CD4-positive, alpha-beta T cell treated with Interleukin-17A for 4 hours (primary cell): ENCODE results near the gene MID1.
"Not testable (repeated sequence)": the region's sequence is repeated elsewhere in the genome, so short reads cannot be mapped to it uniquely, and the experiment has no call there.

ENCODE experiments used
- DNase-seq: peaks from one replicate; pipeline ENCODE4 v3.0.0-alpha.2; 2020; ENCODE audit warnings: mixed read lengths

MID1 gene

GRCh38 chrX:10617186-10617998 is 3.0 kb downstream of the MID1 start:
- DNase-seq = no peak

DNA sequence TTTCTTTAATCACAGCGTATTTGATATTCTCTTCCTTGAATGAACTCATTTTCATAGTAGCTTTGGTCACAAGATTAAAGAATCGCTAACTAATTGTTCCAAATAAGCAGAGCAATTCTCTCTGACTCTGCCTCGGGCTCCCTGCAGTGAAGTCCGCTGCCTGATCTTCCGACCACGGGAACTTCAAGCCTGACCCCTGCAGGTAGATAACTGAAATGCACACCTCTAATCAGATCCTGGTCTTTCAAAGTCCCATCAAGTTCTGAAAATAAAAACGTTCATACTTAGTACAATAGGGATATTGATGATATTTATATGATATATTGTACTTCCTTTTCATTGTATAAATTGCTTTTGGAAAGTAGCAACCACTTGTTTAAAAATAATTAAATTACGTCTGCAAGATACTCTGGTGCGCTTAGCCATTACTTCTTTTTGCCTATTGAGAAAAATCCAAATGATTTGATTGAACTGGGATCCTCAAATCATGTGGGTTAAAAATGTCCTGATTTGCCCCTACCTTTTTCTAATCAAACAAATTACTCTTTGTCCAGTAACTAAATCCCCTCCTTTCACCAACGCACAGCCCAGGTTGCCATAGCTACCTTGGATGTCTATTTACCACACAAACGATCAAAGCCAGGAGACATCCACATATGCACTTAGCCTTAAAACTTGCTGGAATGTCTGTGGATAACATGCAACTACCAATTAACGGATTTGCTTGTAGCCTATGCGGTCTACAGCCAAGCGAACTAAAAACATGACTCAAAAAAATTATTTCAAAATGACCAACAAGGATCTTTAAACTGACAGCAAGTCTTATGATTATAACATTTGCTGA is 4.2 kb downstream of the MID1 start:
- no peak for DNase-seq

DNA sequence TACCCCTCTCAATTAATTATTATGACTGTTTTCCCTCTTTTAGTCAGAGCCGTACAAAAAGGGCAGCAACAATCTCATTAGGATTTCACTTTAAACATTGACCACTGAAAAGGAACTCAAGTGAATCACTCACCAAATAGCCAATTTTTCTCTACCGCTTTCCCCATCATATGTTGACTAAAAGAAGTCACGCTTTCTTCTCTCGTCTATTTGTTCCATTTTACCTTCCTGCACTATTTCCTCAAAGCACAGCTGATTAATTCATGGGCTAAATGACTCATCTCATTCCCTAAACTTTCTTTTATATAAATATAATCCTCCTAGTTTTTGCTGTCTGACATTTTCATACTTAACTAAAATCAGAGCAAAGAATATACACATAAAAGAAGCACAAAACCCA is 8.2 kb downstream of the MID1 start:
- DNase-seq = no peak

DNA sequence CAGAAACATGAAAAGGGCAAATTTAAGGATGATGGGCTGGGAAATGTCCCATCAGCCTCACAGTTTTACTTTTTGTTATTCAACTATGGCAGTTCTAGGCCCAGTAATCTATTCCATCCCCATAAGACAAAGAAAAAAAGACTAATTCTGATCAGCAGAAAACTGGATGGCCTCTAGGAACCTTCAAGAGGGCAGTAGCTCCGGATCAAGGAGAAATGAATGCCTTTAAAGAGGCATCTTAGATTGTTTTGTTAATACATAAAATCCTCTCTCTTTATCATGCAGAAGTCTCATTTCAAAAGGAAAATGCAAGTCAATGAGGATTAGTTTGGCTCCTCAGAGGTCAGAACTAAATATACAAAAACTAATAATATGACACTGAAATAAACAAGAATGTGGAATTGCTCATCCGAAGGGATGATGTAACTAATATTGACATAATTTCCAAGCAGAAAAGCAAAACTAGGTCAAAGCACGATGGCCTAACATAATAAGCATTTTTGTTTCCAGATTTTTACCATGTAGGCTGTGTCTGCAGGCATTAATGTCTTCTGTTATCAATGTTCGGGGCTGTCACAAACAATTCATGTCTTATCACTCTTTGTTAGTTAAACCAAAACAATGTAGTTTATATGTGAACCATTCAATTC is 8.8 kb downstream of the MID1 start:
- DNase-seq = no peak

DNA sequence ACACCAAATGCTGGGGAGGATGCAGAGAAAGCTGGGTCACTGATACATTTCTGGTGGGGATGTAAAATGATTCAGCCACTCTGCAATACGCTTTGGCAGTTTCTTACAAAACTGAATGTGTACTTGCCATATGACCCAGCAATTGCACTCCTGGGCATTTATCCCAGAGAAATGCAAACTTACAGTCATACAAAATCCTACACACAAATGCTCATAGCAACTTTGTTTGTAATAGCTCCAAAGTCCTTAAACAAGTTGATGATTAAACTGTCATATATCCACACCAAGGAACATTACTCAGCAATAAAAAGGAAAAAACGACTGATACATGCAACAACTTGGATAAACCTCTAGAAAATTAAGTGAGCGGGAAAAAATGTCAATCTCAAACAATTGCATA is 12.3 kb downstream of the MID1 start:
- DNase-seq = no peak

DNA sequence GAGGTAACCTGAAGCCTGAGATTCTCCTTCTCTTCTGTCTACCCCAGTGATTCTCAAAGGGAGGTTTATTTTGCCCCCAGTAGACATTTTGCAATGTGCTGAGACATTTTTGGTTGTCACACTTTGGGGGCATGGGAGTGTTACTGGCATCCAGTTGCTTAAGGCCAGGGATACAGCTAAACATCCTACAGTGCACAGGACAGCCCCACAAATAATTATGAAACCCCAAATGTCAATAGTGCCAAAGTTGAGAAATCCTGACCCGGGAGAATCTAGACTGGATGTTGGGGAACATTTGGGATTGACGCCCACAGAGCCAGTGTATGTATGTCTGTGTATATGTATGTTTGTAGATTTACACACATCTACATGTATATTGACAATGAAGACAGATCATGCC is 13.2 kb downstream of the MID1 start:
- no peak for DNase-seq

GRCh38 chrX:10603612-10604011 is 16.8 kb downstream of the MID1 start:
- no peak for DNase-seq

DNA sequence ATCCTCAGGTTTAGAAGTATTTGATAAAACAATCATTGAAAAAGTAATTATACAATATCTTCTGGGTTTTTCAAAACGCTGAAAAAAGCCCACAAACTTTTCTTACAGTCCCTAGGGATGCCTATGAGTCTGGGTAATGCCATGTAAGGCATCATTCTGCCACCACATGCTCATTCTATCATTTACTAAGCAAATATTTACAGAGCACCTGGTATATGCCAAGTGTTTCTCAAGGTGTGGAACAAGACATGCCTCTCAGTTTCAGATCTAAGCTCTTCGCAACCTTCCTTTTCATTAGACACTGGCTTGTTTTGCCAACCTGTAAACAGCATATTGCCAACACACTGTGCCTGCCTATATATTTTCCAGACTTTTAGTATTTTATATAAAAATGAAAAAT is 17.7 kb downstream of the MID1 start:
- no peak for DNase-seq

- no peak for DNase-seq
Observed at GRCh38 chrX:10600479-10600878, 19.9 kb downstream of the MID1 start.

GRCh38 chrX:10598540-10598939 is 21.8 kb downstream of the MID1 start:
- no peak for DNase-seq

- DNase-seq = no peak
Observed at GRCh38 chrX:10597871-10598270, 22.5 kb downstream of the MID1 start.

GRCh38 chrX:10591363-10592335 is 28.7 kb downstream of the MID1 start:
- no peak for DNase-seq

DNA sequence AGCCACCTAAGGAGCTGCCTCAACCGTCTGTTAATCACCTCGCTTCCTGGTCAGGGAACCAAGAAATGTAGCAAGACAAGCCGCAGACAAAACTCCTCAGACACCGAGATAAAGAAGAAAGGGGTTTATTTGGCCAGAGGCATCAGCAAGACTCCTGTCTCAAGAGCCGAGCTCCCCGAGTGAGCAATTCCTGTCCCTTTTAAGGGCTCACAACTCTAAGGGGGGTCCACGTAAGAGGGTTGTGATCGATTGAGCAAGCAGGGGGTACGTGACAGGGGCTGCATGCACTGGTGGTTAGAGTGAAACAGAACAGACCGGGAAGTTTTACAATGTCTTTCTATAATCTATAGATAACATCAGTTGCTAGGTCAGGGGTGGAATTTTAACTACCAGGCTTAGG is 30.6 kb downstream of the MID1 start:
- DNase-seq = not testable (repeated sequence)

DNA sequence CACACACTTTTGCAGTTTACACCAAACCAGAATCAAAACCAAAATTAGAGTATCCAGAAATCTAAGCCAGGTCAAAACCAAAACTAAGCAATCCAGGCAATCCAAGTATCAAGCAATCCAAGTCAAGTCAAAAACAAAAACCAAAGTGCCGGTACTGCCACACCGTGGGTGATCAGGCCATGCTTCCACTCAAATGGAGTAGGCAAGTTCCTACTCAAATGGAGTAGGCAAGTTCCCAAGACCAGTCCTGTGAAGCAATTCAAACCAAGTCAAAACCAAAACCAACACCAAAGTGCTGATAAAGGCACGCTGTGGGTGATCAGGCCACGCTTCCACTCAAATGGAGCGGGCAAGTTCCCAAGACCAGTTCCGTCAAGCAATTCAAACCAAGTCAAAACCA is 31.3 kb downstream of the MID1 start:
- DNase-seq = no peak

- DNase-seq = not testable (repeated sequence)
Observed at GRCh38 chrX:10584882-10585281, 35.5 kb downstream of the MID1 start.

GRCh38 chrX:10582945-10583344 is 37.4 kb downstream of the MID1 start:
- no peak for DNase-seq

- DNase-seq = no peak
Observed at GRCh38 chrX:10582215-10582733, 38.1 kb downstream of the MID1 start.

DNA sequence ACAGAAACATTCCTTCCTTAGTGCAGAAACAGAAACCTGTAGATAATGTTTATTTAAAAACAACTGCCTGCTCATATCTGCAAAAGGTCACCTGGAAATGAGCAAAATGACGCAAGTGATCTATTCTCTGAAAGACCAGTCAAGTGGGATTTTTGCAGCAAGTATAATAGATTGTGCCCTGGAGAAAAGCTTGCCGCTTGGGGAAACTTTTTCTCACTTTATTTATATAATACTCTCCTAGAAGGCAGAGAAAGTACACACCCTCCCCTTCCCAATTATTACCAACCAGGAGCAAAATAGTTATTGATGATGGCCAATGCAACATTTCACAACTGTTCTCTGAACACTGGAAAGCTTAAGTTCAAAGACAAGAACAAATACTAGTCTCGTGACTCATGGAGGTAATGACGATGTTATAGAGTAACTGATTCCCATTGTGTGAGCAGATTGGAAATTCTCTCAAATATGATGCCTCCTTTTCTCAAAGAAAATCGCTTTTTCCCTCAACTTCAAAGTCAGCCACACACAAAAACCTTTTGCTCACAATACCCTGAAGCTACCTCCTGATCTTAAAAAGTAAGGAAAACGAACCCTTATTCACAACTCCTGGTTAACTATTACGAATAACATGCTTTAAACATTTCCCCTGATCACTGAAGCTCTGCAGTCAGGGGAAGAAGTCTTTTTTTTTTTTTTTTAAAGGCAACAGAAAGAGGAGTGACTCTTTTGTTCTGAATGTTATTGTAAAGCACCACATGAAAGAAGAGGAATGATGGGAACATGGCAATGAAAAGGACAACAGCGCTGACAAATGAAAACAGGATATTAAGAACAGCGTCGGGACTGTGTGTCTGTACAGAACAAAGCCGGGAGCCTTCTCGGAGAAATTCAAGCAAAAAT is 41.0 kb downstream of the MID1 start:
- no peak for DNase-seq

DNA sequence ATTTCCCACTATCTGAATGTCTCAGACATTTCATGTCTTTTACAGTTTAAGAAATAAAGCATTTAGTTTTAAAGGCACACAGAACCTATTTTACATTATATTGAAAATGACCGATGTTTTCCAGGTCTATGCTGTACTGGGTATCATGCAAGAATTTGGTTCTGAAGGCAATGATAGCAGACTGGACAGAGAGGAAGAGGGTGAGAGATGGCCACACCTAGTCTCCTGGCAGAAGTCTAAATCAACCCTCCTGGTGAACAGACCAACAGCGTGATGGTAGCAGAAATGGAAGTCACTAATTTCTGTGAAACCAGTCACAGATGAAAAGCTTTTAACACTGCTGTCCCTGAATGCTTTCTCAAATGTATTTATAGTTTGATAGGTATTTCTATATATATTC is 41.9 kb downstream of the MID1 start:
- DNase-seq = no peak

DNA sequence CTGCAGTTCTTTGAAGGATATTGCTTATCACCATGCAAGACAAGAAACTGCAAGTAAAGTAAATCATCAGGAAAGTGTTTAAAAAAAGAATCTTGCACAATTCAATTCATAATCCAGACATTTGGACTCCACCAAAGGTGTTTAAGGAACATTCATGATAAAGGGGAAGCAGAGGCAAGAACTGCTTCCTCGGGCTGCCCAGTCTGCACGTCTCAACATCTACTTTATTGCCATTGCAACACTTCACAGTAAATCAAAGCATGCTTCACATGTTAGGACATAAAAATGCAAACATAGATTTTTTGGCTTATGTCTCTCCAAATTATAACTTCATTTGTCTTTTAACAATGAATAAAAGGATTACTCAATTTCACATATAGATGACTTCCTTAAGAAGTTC is 42.5 kb downstream of the MID1 start:
- no peak for DNase-seq
